ENCODE results near the gene PPFIA4.
"Not testable (repeated sequence)": the region's sequence is repeated elsewhere in the genome, so short reads cannot be mapped to it uniquely, and the experiment has no call there.

Gene PPFIA4

GRCh38 chr1:203001986-203002385 lies 24.3 kb upstream of the PPFIA4 start:
- no peak for DNase-seq (ENCODE audit: low read depth in 2 of 2)
- no peak overlapping the region for H3K4me3 ChIP-seq (replicated peaks in 1 of 2; ENCODE audit: low read depth in 2 of 2, low read length in 2 of 2)
- TF ChIP-seq, protein P1, sequence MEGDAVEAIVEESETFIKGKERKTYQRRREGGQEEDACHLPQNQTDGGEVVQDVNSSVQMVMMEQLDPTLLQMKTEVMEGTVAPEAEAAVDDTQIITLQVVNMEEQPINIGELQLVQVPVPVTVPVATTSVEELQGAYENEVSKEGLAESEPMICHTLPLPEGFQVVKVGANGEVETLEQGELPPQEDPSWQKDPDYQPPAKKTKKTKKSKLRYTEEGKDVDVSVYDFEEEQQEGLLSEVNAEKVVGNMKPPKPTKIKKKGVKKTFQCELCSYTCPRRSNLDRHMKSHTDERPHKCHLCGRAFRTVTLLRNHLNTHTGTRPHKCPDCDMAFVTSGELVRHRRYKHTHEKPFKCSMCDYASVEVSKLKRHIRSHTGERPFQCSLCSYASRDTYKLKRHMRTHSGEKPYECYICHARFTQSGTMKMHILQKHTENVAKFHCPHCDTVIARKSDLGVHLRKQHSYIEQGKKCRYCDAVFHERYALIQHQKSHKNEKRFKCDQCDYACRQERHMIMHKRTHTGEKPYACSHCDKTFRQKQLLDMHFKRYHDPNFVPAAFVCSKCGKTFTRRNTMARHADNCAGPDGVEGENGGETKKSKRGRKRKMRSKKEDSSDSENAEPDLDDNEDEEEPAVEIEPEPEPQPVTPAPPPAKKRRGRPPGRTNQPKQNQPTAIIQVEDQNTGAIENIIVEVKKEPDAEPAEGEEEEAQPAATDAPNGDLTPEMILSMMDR (IDR thresholded peaks at IDR 0.05; ENCODE audit: low read depth, low read length), result no peak

DNA sequence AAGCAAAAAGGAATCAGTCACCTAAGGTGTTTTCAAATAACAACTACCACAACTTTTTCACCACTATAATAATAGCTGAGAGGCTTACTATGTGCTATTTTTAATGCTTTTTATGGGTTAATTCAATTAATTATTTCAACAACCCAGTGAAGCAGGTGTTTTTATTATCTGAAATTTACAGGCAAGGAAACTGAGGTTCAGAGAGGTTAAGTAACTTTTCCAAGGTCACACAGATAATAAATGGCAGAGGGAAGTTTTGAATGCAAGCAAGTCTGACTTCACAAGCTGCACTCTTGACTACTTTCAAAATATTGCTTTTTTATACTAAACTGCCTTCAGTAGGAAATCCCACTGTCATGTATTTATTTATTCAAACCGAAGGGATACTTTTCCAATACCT lies 23.3 kb upstream of the PPFIA4 start:
- no peak overlapping the region for H3K4me3 ChIP-seq (replicated peaks in 1 of 2; ENCODE audit: low read depth in 2 of 2, low read length in 2 of 2)
- TF ChIP-seq, protein P1 (IDR thresholded peaks at IDR 0.05; ENCODE audit: low read depth, low read length), result no peak
- DNase-seq (ENCODE audit: low read depth in 2 of 2), result no peak

GRCh38 chr1:203005395-203006142 lies 20.7 kb upstream of the PPFIA4 start:
- H3K4me3 ChIP-seq (replicated peaks in 1 of 2; ENCODE audit: low read depth in 2 of 2, low read length in 2 of 2); DNase-seq (ENCODE audit: low read depth in 2 of 2): not testable (repeated sequence)

GRCh38 chr1:203006948-203007871 lies 19.1 kb upstream of the PPFIA4 start, which contains the start of gene TMEM183A:
TSS of gene TMEM183A (plus strand) at chr1:203007374. CDS start at chr1:203007466, 92 bp downstream.
- H3K4me3 ChIP-seq (replicated peaks in 1 of 2; ENCODE audit: low read depth in 2 of 2, low read length in 2 of 2), result peak within 1 kb of the TSS; percentile 80 to 92
- DNase-seq (ENCODE audit: low read depth in 2 of 2), result peak; percentile 97 to 98
- TF ChIP-seq, protein P1 (IDR thresholded peaks at IDR 0.05; ENCODE audit: low read depth, low read length), result no peak

GRCh38 chr1:203009185-203009584 lies 17.1 kb upstream of the PPFIA4 start:
- H3K4me3 ChIP-seq (replicated peaks in 1 of 2; ENCODE audit: low read depth in 2 of 2, low read length in 2 of 2), result no peak overlapping the region
- TF ChIP-seq, protein P1 (IDR thresholded peaks at IDR 0.05; ENCODE audit: low read depth, low read length), result no peak
- no peak for DNase-seq (ENCODE audit: low read depth in 2 of 2)

GRCh38 chr1:203011582-203011981 lies 14.7 kb upstream of the PPFIA4 start:
- H3K4me3 ChIP-seq (replicated peaks in 1 of 2; ENCODE audit: low read depth in 2 of 2, low read length in 2 of 2), result no peak overlapping the region
- no peak for DNase-seq (ENCODE audit: low read depth in 2 of 2)
- TF ChIP-seq, protein P1 (IDR thresholded peaks at IDR 0.05; ENCODE audit: low read depth, low read length), result no peak

DNA sequence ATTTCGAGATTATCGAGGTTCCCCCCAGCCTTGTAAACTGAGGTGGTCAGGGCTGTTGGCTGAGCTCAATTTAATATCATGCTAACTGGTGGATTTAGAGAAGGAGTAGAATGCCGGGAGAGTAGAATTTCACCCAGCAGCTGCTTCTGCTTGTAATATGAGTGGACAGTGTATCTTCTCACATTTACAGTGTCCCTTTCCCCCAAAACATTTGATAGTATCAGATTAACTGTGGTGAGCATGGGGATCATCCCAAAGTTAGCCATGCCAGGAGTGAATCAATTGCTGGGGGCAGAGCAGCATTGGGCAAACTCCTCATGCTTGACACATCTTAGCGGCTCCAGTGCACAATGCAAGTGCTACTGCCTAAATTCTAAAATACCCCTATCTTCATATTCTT lies 9.2 kb upstream of the PPFIA4 start:
- no peak for DNase-seq (ENCODE audit: low read depth in 2 of 2)
- TF ChIP-seq, protein P1 (IDR thresholded peaks at IDR 0.05; ENCODE audit: low read depth, low read length), result no peak
- H3K4me3 ChIP-seq (replicated peaks in 1 of 2; ENCODE audit: low read depth in 2 of 2, low read length in 2 of 2), result no peak overlapping the region

Data from cardiac fibroblast (primary cell).